Panc1 (cell line): ENCODE measurements around the gene AKAP11. TPM values are rescaled to one million over a fixed set of nuclear protein-coding genes. Genes with fewer than 3 reads are reported as not detected.

Experiments used
- ATAC-seq: fragments of 200-7000 bp; cut with Tn5 transposase; 2 replicates; pipeline ENCODE4 v1.9.1; 2020; ENCODE audit warnings: mild to moderate bottlenecking, moderate library complexity
- BruUV-seq: library from RNA; stranded (reverse); fragments of 400-500 nt; replicated peaks from 2 replicates; lab custom pipeline; 2021; lab: Mats Ljungman, UMichigan
- CTCF ChIA-PET: fragments of 300-600 bp; sonication (Branson Sonifier 250); formaldehyde crosslinking; loops from one replicate; lab custom pipeline; 2022; ENCODE audit warnings: antibody characterized with exemption; lab: Charles Lee
- POLR2A ChIA-PET: fragments of 300-600 bp; sonication (Branson Sonifier 250); formaldehyde crosslinking; loops from one replicate; lab custom pipeline; 2022; ENCODE audit warnings: antibody characterized with exemption; lab: Charles Lee
- DNase-seq: peaks from one replicate; pipeline ENCODE4 v3.0.0-alpha.2; 2010; ENCODE audit warnings: low read depth, low spot score
- H3K27ac ChIP-seq: 2 replicates; pipeline ENCODE4 v1.5.1; 2011; ENCODE audit warnings: mild to moderate bottlenecking, low read length, inconsistent platforms
- H3K27me3 ChIP-seq: fragments of 200-500 bp; sonication (Bioruptor generic); 2 replicates; pipeline ENCODE4 v1.6.0; 2014; ENCODE audit warnings: low read length, inconsistent platforms; ENCODE audit not compliant: control insufficient read depth, insufficient read depth
- H3K36me3 ChIP-seq: fragments of 200-500 bp; sonication (Bioruptor generic); 2 replicates; pipeline ENCODE4 v1.5.1; 2014; ENCODE audit warnings: inconsistent platforms, mild to moderate bottlenecking, low read length, moderate library complexity; ENCODE audit not compliant: control insufficient read depth, insufficient read depth
- H3K4me1 ChIP-seq: 2 replicates; pipeline ENCODE4 v1.5.1; 2011; ENCODE audit warnings: inconsistent platforms, mild to moderate bottlenecking, low read length, moderate library complexity; ENCODE audit not compliant: control insufficient read depth, insufficient read depth
- H3K4me3 ChIP-seq, 2 experiments: 2 replicates each; pipeline ENCODE4 v1.5.1; 2011 to 2012; ENCODE audit warnings: low read depth in 2 of 2, low read length in 2 of 2, mild to moderate bottlenecking in 2 of 2, inconsistent platforms in 1 of 2, moderate library complexity in 1 of 2
- H3K9me3 ChIP-seq: fragments of 200-500 bp; sonication (Bioruptor generic); 2 replicates; pipeline ENCODE4 v1.5.1; 2014; ENCODE audit warnings: low read depth, mild to moderate bottlenecking, inconsistent platforms, low read length, moderate library complexity; ENCODE audit not compliant: control insufficient read depth, insufficient read depth
- POLR2AphosphoS5 ChIP-seq: IDR thresholded peaks from 2 replicates; pipeline ENCODE4 v1.6.1; 2012; ENCODE audit warnings: mild to moderate bottlenecking, low read depth, low read length, moderate library complexity
- SIN3A ChIP-seq: IDR thresholded peaks from 2 replicates; pipeline ENCODE4 v1.6.1; 2012; ENCODE audit warnings: low read depth, mild to moderate bottlenecking, low read length, moderate library complexity, borderline replicate concordance; ENCODE audit not compliant: insufficient read depth
- TCF7L2 ChIP-seq: IDR thresholded peaks from 2 replicates; pipeline ENCODE4 v1.6.1; 2011; ENCODE audit warnings: mild to moderate bottlenecking, low read depth, low read length, inconsistent platforms
- in situ Hi-C: cut with HindIII; loops from 2 replicates; pipeline ENCODE4 v1.10.0; 2016; ENCODE audit warnings: low sequenced_read_pairs, low pct_unique_long_range_greater_than_20kb
- intact Hi-C: fragments of 100-400 bp; cut with micrococcal nuclease; formaldehyde crosslinking; loops from one replicate; pipeline ENCODE4 v1.10.0; 2022; ENCODE audit not compliant: unreplicated experiment
- total RNA-seq: library from RNA; stranded (reverse); gene quantifications from one replicate; pipeline ENCODE4 v1.2.1, GENCODE V29; 2021; ENCODE audit not compliant: unreplicated experiment
- TF ChIP-seq, protein P1 (sequence below): fragments of 450-650 bp; IDR thresholded peaks from 2 replicates; pipeline ENCODE4 v1.5.1; 2017; ENCODE audit warnings: mild to moderate bottlenecking
- TF ChIP-seq, protein P2 (sequence below), 2 experiments: IDR thresholded peaks; 2 replicates each; pipeline ENCODE4 v1.6.1; 2011 to 2012; ENCODE audit warnings: low read depth in 2 of 2, control low read depth in 1 of 2, low read length in 1 of 2, mild to moderate bottlenecking in 1 of 2, moderate library complexity in 1 of 2; ENCODE audit not compliant: insufficient read depth in 1 of 2

The AKAP11 gene
- total RNA-seq, 1 experiment from 2014 or later, result 17.8 TPM

DNA sequence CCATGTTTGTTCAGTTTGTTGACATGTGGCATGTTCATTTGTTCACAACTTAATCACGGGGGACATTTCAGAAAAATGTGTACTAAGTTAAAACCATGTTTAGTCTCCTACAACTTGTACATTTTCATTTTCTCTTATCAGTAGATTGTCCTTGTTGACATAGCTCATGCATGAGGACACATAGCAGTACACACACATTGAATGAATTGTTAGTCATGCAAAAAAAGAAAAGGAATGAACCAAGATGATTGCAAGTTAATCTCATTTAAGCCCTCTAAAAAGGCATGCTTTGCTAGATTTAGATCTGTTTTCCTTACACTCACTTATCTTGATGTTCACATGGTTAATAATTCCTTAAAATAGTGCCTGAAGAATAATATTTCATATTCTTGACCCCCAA, 38.2 kb upstream of the AKAP11 start:
- Histone ChIP-seq H3K27me3 (no peaks in the 10 kb centered on the region), H3K9me3 (no peaks in the 10 kb centered on the region), H3K4me3 (no peak overlapping the region), H3K4me1 (no peaks in the 10 kb centered on the region), H3K27ac (no peak overlapping the region), H3K36me3 (peaks cover 5% of the 10 kb centered on the region; the same call in 1 of the 2 replicates)
- no peak for ATAC-seq
- BruUV-seq, result no TSS peak
- in situ Hi-C loops (no loop called here), intact Hi-C loops (no loop called here)
- DNase-seq, result no peak
- TF ChIP-seq SIN3A (no peak), POLR2AphosphoS5 (no peak), TCF7L2 (no peak)
- TF ChIP-seq, protein P1, sequence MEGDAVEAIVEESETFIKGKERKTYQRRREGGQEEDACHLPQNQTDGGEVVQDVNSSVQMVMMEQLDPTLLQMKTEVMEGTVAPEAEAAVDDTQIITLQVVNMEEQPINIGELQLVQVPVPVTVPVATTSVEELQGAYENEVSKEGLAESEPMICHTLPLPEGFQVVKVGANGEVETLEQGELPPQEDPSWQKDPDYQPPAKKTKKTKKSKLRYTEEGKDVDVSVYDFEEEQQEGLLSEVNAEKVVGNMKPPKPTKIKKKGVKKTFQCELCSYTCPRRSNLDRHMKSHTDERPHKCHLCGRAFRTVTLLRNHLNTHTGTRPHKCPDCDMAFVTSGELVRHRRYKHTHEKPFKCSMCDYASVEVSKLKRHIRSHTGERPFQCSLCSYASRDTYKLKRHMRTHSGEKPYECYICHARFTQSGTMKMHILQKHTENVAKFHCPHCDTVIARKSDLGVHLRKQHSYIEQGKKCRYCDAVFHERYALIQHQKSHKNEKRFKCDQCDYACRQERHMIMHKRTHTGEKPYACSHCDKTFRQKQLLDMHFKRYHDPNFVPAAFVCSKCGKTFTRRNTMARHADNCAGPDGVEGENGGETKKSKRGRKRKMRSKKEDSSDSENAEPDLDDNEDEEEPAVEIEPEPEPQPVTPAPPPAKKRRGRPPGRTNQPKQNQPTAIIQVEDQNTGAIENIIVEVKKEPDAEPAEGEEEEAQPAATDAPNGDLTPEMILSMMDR, result no peak
- TF ChIP-seq, protein P2, sequence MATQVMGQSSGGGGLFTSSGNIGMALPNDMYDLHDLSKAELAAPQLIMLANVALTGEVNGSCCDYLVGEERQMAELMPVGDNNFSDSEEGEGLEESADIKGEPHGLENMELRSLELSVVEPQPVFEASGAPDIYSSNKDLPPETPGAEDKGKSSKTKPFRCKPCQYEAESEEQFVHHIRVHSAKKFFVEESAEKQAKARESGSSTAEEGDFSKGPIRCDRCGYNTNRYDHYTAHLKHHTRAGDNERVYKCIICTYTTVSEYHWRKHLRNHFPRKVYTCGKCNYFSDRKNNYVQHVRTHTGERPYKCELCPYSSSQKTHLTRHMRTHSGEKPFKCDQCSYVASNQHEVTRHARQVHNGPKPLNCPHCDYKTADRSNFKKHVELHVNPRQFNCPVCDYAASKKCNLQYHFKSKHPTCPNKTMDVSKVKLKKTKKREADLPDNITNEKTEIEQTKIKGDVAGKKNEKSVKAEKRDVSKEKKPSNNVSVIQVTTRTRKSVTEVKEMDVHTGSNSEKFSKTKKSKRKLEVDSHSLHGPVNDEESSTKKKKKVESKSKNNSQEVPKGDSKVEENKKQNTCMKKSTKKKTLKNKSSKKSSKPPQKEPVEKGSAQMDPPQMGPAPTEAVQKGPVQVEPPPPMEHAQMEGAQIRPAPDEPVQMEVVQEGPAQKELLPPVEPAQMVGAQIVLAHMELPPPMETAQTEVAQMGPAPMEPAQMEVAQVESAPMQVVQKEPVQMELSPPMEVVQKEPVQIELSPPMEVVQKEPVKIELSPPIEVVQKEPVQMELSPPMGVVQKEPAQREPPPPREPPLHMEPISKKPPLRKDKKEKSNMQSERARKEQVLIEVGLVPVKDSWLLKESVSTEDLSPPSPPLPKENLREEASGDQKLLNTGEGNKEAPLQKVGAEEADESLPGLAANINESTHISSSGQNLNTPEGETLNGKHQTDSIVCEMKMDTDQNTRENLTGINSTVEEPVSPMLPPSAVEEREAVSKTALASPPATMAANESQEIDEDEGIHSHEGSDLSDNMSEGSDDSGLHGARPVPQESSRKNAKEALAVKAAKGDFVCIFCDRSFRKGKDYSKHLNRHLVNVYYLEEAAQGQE (IDR thresholded peaks at IDR 0.05; ENCODE audit: insufficient read depth in 1 of 2, low read depth in 2 of 2, low read length in 1 of 2), result no peak
- ChIA-PET POLR2A (no interaction called here), CTCF (no interaction called here)

DNA sequence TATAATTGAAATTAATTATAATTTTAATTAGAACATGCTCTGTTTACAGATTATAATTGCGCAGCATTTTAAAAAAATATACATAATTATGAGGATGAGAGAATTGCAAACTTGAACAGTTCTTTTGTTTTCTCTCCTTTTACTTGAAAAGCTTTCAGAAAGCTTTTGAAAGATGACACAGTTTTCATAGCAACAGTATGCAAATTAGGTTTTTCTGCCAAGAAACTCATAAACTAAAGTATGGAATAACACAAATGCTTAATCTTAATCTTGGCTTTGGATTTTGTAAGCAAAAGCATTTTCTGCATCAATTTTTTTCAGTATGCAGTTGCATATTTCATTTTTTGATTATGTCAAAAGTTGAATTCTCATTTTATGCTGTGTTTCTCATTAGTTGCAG, 32.8 kb upstream of the AKAP11 start:
- peaks cover 3% of the 10 kb centered on the region; the same call in 1 of the 2 replicates for H3K36me3 ChIP-seq
- TF ChIP-seq TCF7L2, result no peak
- H3K4me1 ChIP-seq, result no peaks in the 10 kb centered on the region
- DNase-seq, result no peak
- ChIA-PET CTCF (no interaction called here), POLR2A (no interaction called here)
- no peak overlapping the region for H3K4me3 ChIP-seq
- no peaks in the 10 kb centered on the region for H3K9me3 ChIP-seq
- in situ Hi-C loops (no loop called here), intact Hi-C loops (no loop called here)
- BruUV-seq, result no TSS peak
- no peak overlapping the region for H3K27ac ChIP-seq
- no peaks in the 10 kb centered on the region for H3K27me3 ChIP-seq
- no peak for ATAC-seq

DNA sequence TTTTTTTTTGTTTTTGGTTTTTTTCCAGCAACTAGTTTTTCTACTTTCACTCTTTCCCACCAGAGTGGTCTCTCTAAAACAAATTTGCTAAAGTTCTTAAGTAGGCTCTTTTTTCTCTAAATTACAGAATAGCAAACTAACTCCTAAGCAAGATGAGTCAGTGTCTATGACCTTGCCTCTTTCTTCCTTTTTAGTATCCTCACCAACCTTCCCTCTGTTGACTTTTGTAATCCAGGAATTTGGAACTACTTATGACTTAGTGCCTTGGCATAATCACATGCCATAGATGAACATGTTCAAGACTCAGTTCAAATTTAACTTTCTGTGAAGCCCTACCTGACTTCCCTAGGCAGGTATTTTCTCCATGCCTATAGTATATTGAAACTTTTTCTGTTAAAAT, 32.3 kb upstream of the AKAP11 start:
- DNase-seq (no peak), ATAC-seq (no peak)
- peaks cover 3% of the 10 kb centered on the region; the same call in 1 of the 2 replicates for H3K36me3 ChIP-seq
- no peak overlapping the region for H3K4me3 ChIP-seq
- H3K27ac ChIP-seq, result no peak overlapping the region
- in situ Hi-C loops, result no loop called here
- ChIA-PET POLR2A (no interaction called here), CTCF (no interaction called here)
- TF ChIP-seq, protein P1, result no peak
- no peak for TF ChIP-seq TCF7L2
- TF ChIP-seq POLR2AphosphoS5, result no peak
- no peak for TF ChIP-seq SIN3A
- TF ChIP-seq, protein P2 (IDR thresholded peaks at IDR 0.05; ENCODE audit: insufficient read depth in 1 of 2, low read depth in 2 of 2, low read length in 1 of 2), result no peak
- no peaks in the 10 kb centered on the region for H3K4me1 ChIP-seq
- intact Hi-C loops, result no loop called here
- BruUV-seq, result no TSS peak
- no peaks in the 10 kb centered on the region for H3K27me3 ChIP-seq
- no peaks in the 10 kb centered on the region for H3K9me3 ChIP-seq
